ENCODE data around the gene PTPRU.

The PTPRU gene

DNA sequence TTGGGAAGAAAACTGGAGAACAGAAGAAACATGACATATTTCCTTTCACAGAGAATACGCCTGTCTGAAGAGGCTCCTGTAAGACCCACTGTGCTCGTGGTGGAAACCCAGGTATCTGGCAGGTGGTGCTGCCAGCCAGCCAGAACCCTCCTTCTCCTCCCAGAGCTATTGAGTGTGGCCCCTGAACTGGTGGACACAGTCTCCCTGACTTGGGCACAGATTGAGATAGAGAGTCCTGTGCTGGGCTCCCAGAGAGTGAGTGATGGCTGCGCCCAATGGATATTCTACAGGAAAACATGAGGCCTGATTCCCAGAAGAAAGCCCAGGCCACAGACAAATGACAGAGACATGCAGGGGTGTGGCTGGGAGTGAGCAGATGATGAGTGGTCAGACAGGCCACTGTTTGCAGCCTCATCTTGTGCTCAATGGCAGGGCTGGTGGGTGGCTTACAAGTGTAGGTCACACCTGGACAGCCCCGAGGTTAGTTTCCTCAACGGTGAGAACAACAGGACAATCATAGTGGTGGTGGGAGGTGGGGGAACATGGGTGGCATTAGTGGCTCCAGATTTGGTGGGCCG lies 127.9 kb downstream of the PTPRU start:
- no peak for ATAC-seq

DNA sequence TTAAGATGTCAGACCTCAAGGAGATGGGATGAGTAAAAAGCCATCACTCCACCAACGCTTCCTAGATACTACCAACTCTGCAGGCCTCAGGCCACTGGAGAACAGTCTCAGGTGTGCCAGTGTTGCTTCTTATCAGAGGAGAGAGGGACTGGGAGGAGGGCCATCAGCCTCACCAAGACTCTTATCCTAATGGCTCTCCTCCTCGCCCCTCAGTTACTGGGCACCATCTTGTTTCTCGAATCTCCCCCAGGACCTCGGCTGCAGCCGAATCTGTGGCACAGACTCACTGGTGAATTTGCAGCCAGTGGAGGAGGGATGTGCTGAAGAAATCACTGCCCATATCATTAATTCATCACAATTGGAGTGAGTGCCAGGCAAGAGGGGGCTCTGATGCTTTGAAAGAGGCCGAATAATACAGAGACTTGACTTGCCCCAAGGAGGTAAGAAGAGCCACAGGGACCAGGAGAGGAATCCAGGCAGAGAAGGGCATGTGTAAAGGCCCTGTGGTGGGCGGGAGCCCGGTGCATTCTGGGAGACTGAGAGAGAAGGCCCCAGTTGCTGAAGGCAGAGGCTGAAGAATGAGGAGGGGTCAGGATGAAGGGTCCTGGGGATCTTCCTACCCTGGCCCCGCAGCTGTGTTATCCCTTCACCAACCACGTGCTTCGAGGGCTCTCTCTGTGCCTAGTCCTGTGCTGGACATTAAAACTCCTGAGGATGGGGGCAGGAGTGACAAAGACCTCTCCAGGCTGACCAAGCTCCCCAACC lies 129.8 kb downstream of the PTPRU start:
- no peak for ATAC-seq
- TF ChIP-seq ZNF565 (CRISPR knock-in tag; conservative IDR thresholded peaks at IDR 0.05; ENCODE audit: low read depth) (no peak), ZNF70 (CRISPR knock-in tag; IDR thresholded peaks at IDR 0.05) (no peak), RARB (CRISPR knock-in tag; IDR thresholded peaks at IDR 0.05) (no peak), TOX (CRISPR knock-in tag; IDR thresholded peaks at IDR 0.05; ENCODE audit: borderline replicate concordance) (no peak), BACH2 (CRISPR knock-in tag; IDR thresholded peaks at IDR 0.05; ENCODE audit: borderline replicate concordance) (no peak), PPARA (CRISPR knock-in tag; IDR thresholded peaks at IDR 0.05; ENCODE audit: borderline replicate concordance) (no peak), POU6F1 (CRISPR knock-in tag; IDR thresholded peaks at IDR 0.05; ENCODE audit: borderline replicate concordance, low read depth) (no peak), ESRRG (CRISPR knock-in tag; IDR thresholded peaks at IDR 0.05) (no peak), TCF4 (CRISPR knock-in tag; IDR thresholded peaks at IDR 0.05; ENCODE audit: borderline replicate concordance) (no peak), OSR1 (CRISPR knock-in tag; IDR thresholded peaks at IDR 0.05) (no peak), ARNTL (CRISPR knock-in tag; IDR thresholded peaks at IDR 0.05; ENCODE audit: borderline replicate concordance, low read depth) (no peak), GLIS3 (CRISPR knock-in tag; IDR thresholded peaks at IDR 0.05) (no peak), ISL1 (CRISPR knock-in tag; IDR thresholded peaks at IDR 0.05) (no peak), CSDC2 (CRISPR knock-in tag; IDR thresholded peaks at IDR 0.05) (no peak), ZFP30 (CRISPR knock-in tag; IDR thresholded peaks at IDR 0.05) (no peak)

More for the DNA sequence above, 127.9 kb downstream of the PTPRU start:
- TF ChIP-seq ZNF70 (CRISPR knock-in tag; IDR thresholded peaks at IDR 0.05): no peak
- TF ChIP-seq POU6F1 (CRISPR knock-in tag; IDR thresholded peaks at IDR 0.05; ENCODE audit: borderline replicate concordance, low read depth): no peak
- no peak for TF ChIP-seq SNAI2 (CRISPR knock-in tag; IDR thresholded peaks at IDR 0.05)
- no peak for TF ChIP-seq CSRNP3 (CRISPR knock-in tag; IDR thresholded peaks at IDR 0.05)
- TF ChIP-seq ZNF565 (CRISPR knock-in tag; conservative IDR thresholded peaks at IDR 0.05; ENCODE audit: low read depth): no peak
- no peak for TF ChIP-seq CREB5 (CRISPR knock-in tag; IDR thresholded peaks at IDR 0.05; ENCODE audit: low read depth)
- TF ChIP-seq ESRRG (CRISPR knock-in tag; IDR thresholded peaks at IDR 0.05): no peak
- TF ChIP-seq TCF4 (CRISPR knock-in tag; IDR thresholded peaks at IDR 0.05; ENCODE audit: borderline replicate concordance): no peak
- no peak for TF ChIP-seq BACH2 (CRISPR knock-in tag; IDR thresholded peaks at IDR 0.05; ENCODE audit: borderline replicate concordance)

DNA sequence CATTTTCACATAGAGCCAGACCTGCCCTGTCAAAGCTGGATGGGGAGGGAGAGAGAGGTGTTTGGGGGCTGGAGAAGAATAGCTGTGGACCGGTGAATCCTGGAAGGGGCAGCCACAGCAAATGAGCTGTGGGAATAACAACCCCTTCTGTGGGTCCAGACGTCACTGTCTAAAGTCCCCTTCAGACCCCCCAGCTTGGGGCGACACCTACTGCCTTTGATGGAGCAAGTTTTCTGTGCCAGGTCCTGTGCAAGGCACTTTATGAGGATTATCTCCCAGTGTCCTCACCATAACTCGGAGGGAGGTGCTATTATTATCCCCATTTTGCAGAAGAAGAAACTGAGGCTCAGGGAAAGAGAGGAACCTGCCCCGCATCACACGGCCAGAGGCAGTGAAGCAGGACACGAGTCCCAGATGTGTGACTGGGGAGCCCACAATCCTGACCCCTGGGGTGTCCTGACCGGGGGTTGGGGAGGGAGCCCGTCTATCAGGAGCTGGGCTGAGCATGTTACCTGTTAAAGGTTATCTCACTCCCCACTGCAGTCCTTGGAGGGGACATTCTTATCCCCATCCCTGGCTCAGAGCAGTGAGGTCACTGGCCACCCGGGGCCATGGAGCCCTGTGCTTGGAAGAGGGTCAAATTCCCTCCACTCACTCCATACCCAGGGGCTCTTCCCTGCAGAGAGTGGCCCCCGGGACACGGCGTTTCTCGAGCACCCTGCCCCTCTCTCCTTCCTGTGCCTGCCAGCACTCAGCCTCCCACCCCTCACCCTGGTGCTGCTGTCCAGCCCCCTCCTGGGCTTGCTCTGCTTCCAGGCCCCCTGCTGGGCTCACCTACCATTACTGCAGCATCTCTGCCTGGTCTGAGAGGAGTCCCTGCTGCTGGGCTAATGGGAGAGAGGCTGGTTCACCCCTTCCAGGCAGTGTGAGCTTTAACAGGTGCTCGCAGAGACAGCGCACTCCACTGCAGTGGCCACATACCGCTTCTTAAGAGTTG lies 132.9 kb downstream of the PTPRU start:
- ATAC-seq: no peak
- TF ChIP-seq OSR1 (CRISPR knock-in tag; IDR thresholded peaks at IDR 0.05) (no peak), ZC3H10 (CRISPR knock-in tag; IDR thresholded peaks at IDR 0.05) (no peak), BACH2 (CRISPR knock-in tag; IDR thresholded peaks at IDR 0.05; ENCODE audit: borderline replicate concordance) (no peak), SNAI2 (CRISPR knock-in tag; IDR thresholded peaks at IDR 0.05) (no peak), CREB5 (CRISPR knock-in tag; IDR thresholded peaks at IDR 0.05; ENCODE audit: low read depth) (no peak), CSRNP3 (CRISPR knock-in tag; IDR thresholded peaks at IDR 0.05) (no peak), RARB (CRISPR knock-in tag; IDR thresholded peaks at IDR 0.05) (no peak), PPARA (CRISPR knock-in tag; IDR thresholded peaks at IDR 0.05; ENCODE audit: borderline replicate concordance) (no peak), ZFP30 (CRISPR knock-in tag; IDR thresholded peaks at IDR 0.05) (no peak), ESRRG (CRISPR knock-in tag; IDR thresholded peaks at IDR 0.05) (no peak)

All from SK-N-SH treated with all-trans-retinoic acid at 6 μM for 48 hours (cell line).